GM18526 (cell line): ENCODE data around the gene PARD3.

ENCODE experiments used
- POLR2A ChIP-seq: IDR thresholded peaks from 3 replicates; pipeline ENCODE4 v1.6.1; 2011; ENCODE audit not compliant: insufficient read length; ENCODE audit errors: extremely low read depth

The PARD3 gene

GRCh38 chr10:34151931-34152330, 663.2 kb downstream of the PARD3 start:
- TF ChIP-seq POLR2A = no peak

- TF ChIP-seq POLR2A = no peak
These were observed 663.6 kb downstream of the PARD3 start for GRCh38 chr10:34151481-34151880.

- no peak for TF ChIP-seq POLR2A
These were observed 665.0 kb downstream of the PARD3 start for GRCh38 chr10:34150103-34150502.

GRCh38 chr10:34148305-34148657, 666.8 kb downstream of the PARD3 start:
- no peak for TF ChIP-seq POLR2A

- no peak for TF ChIP-seq POLR2A
These were observed 667.3 kb downstream of the PARD3 start for GRCh38 chr10:34147641-34148304.

- no peak for TF ChIP-seq POLR2A
These were observed 669.4 kb downstream of the PARD3 start for GRCh38 chr10:34145715-34146114.

- no peak for TF ChIP-seq POLR2A
These were observed 671.6 kb downstream of the PARD3 start for GRCh38 chr10:34143466-34143865.

- no peak for TF ChIP-seq POLR2A
These were observed 673.9 kb downstream of the PARD3 start for GRCh38 chr10:34141032-34141680.

GRCh38 chr10:34139559-34139958, 675.5 kb downstream of the PARD3 start:
- no peak for TF ChIP-seq POLR2A

GRCh38 chr10:34137955-34138354, 677.1 kb downstream of the PARD3 start:
- no peak for TF ChIP-seq POLR2A

- no peak for TF ChIP-seq POLR2A
These were observed 677.9 kb downstream of the PARD3 start for GRCh38 chr10:34137201-34137600.

- TF ChIP-seq POLR2A = no peak
These were observed 679.6 kb downstream of the PARD3 start for GRCh38 chr10:34135515-34135914.

- TF ChIP-seq POLR2A = no peak
These were observed 680.5 kb downstream of the PARD3 start for GRCh38 chr10:34134602-34135001.

- TF ChIP-seq POLR2A = no peak
These were observed 681.7 kb downstream of the PARD3 start for GRCh38 chr10:34133406-34133805.

GRCh38 chr10:34131152-34131551, 683.9 kb downstream of the PARD3 start:
- TF ChIP-seq POLR2A = no peak

- no peak for TF ChIP-seq POLR2A
These were observed 687.4 kb downstream of the PARD3 start for GRCh38 chr10:34127676-34128075.
